Activated T-cell treated with anti-CD3 and anti-CD28 coated beads, Interleukin-2, amount 50 U/mL, for 1 hour (primary cell): ENCODE results near the gene ACOXL.
"Not testable (repeated sequence)": the region's sequence is repeated elsewhere in the genome, so short reads cannot be mapped to it uniquely, and the experiment has no call there.

Experiments
- DNase-seq: peaks from one replicate; pipeline ENCODE4 v3.0.0-alpha.2; 2020

The ACOXL gene

DNA sequence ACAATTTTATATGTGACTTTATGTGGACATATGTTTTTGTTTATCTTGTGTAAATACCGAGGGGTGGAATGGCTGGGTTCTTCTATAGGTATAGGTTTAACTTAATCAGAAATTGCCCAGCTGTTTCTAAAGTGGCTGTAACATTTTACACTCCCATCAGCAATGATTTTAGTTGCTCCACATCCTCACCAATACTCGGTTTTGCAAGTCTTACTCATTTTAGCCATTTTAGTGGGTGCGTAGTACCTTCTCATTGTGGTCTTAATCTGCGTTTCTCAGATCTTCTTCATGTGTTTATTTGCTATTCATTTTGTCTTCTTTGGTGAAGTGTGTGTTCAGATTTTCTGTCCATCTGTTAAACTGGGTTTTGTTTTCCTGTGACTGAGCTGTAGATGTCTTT lies 292.9 kb downstream of the ACOXL start:
- no peak for DNase-seq

DNA sequence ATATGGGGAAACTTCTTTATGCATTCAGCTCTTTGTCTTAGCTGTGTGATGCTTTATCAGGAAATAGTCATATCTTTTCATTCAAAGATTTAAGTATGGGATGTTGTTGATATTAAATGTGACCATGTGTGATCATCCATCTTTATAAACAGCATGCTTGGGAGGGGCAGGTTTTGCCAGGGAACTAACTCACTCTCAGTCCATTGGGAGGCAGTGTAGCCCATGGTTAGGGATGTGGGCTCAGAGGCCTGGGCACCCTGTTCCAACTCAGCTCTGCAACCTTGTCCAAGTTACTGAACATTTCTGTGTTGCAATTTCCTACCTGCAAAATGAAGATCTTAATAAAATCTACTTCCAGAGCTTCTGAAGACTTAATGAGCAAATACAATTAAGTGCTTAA lies 296.3 kb downstream of the ACOXL start:
- no peak for DNase-seq

DNA sequence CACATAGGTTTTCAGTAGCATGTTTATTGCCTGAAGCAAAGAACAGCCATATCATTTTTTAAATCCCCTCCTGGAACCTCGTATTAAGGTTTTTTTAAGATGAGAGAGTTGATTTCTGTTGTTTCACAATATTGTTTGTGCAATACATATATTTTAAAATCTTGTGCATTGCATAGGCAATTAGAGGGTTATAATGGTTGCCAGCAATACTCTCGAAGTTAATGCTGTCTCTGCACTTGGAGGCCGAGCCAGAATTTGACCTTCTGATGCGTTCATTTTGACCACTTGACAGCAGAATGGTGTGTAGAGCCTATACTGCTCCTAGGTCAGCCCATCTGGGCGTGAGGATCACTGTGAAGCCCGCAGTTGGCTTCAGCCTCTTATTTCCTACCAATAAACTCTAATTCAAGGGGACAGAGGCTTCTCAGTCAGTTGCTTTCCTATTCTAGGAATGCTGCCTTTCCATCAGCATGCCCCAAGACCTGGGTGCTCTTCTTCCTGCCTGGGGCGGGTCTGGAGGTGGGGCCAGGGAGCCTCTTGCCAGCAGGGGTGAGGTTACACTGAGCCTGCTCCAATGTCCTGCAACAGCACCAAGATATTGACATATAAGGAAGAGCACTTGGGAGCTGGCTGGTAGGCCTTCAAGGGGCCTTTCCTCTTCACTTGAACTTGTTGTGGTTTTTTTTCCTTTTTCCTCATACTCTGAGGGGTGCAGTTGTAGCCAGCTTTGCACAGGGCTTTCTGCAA lies 297.0 kb downstream of the ACOXL start:
- no peak for DNase-seq

DNA sequence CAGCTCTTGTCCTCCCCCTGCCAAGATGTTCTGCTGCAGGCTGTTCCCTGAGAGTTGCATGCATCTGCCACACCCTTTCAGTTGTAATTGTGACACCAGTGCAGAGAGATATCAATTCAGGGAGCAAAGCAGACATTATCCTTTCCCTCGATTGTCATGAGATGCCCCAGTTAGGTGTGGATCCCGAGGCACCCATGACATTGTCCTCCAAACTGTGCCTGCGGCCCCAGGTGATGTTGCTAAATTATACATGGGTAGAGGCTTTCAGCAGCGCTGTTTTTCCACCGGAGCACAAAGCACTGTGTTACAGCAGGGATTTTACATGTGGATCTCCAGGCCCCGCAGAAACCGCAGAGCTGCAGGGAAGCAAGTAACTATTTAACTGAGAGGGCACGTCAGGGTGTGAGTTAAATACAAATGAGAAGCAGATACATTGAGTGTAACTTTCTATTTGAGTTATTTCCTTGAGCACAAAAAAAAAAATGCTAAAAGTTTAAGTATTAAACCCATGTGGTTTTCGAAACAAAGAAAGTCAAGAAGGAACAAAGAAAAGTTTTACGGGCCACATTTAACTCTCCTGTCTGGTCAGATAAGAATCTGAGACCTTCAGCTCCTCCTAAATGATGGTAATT lies 298.0 kb downstream of the ACOXL start:
- no peak for DNase-seq

DNA sequence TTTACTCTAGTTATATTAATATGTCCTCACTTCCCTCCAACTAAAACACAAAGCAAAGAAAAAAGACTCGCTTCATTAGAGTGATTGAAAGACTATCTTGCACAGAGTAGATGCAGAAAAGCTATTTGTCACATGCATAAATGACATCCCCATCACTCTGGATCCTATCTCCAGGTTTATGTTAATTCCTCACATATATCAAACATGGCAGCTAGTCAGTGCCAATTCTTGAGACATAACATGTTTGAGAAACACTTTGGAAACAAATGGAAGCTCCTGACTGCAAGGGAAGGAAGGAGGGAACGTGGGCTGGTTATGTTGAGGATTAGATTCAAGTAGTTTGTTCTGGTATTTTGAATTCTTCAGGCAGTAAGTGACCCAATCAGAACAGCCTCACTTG lies 298.6 kb downstream of the ACOXL start:
- no peak for DNase-seq

DNA sequence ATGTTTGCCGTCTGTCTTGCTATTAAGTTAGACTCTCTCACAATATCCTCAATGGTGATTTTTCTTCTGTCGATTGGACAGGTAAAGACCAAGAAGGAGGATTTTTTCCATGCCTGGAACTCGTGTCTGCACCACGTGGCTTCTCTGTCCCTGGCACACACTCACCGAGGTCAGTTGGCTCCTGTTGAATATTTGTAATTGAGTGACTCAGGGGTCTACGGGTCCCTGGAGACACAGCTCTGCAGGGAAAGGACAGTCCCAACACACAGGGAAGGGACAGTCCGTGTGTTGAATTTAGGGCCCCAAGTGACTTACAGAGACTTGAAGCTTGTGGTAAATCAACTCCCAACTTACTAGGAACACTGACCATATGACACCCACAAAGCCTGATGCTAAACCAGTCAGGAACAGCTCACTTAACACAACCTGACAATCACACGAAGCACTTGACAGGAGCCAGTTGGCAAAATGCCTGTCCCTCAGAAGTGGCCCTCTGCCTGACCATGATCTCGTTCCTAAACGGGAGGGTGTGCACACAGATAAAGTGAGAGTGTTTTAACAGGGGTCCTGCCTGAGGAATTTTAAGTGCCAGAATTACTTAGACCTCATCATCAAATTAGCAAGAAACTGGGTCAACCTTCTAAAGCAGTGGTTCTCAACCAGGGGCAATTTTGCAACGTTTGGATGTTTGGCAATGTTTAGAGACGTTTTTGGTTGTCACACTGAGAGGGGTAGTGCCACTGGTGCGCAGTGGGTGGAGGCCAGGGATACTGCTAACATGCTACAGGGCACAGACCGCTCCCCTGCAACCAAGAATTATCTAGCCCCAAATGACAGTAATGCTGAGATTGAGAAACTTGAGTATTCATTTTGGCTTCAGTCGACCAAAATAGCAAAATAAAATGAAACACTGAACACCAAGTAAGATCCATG lies 299.4 kb downstream of the ACOXL start:
- no peak for DNase-seq

DNA sequence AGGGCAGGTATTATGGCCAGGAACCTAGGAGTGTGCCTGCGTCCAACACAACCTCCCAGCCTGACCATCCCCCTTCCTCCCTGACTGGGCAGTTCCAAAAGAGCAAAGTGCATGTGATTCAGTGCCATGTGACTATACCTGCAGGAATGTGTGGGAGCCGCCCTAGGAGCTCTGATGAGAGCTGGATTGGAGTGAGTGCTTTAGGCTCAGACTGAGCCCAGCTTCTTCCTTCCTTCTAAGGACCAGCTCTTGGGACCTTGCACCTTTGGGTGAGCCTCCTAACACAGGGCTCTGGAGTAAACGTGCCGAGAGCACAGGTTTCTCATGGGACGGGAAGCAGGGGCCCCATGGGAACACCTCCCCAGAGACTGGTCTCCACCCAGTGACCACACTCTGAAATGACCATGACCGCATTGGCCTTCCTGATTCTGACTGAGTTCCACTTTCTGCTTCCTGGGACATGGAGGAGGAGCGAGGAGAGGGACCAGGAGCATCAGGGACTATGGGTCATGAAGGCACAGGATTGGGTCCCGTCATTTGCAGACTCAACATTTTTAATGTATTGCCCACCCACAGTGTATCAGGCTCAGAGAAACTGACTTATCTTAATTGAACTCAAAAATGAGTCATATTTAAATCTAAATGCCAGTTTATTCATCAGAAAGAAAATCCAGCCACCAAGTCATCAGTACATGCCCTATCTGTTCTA lies 300.5 kb downstream of the ACOXL start:
- no peak for DNase-seq

DNA sequence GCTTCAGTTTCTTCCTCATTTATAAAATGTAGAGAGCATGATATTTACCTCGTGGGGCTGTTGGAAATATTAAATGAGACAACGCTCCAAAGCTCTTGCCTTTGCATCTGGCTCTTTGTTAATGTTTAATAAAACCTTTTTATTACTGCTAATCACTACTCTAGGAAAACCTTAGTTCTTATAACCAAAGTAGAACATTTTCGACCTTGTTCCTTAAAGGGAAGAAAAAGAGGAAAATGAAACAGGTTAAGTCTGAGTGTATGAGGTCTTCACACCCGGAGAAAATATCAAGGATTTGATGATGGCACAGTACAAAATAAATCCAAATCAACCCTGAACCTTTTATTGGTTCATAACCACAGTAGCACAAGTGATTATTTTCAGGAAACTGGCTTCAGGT lies 301.8 kb downstream of the ACOXL start:
- no peak for DNase-seq

DNA sequence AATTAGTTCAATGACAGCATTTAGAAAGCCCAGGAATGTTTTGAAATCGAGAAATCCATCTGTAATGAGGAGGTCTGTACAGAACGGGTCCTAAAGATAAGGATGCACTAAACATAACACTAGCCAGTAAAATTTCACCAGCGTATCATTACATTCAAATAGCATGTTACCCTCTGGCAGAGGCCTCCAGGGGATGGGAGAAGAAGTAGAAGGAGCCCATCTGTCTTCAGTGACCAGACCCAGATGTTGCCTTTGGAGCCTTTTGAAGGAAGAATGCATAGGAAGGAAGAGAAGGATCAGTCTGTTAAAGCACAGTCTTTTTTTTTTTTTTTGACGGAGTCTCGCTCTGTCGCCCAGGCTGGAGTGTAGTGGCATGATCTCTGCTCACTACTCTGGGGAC lies 302.2 kb downstream of the ACOXL start:
- no peak for DNase-seq

DNA sequence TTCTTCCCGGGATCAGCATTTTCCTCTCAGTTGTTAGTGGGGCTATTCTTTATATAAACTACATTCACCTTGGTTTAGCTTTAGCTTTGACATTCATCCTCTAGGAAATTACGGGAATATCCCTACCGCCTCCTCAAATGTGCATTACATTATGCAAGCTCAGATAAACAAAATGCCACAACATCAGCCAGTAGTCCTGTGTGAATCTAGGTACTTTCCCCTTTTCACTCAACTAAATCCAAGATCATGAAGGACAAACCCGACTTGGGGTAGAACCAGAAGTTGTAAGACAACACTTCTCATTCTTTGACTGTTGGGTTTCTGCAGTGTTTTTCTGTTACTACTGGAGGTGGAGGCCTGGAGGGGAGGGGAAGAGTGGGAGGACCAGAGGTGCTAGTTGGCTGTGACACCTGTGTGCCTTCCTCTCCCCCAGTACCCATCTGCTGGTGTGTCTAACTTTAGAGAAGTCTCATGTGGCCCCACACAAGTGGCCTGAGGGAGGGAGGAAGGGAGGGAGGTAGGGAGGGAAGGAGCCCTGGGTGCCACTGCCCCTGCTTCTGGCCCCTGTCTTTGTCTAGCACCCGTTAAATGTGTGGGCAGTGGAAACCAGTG lies 303.6 kb downstream of the ACOXL start:
- DNase-seq: no peak

DNA sequence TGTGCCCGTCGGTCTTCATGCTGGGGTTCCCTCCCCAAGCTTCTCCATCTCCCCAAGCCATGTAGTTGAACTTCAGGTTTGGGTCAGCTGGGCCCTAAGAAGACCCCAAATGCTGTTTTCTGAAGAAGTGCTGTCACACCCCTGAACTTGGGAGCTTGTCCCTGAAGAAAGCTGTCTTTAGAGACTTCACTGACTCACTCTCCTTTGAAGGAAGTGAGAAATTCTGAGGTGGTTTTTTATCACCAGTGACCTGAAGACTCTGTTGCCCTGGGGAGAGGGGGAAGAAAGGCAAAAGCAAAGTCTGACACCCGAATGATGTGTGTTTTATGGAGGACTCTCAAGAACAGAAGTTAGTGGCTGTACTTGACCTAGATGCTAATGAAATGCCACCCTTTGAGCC lies 304.8 kb downstream of the ACOXL start:
- no peak for DNase-seq

DNA sequence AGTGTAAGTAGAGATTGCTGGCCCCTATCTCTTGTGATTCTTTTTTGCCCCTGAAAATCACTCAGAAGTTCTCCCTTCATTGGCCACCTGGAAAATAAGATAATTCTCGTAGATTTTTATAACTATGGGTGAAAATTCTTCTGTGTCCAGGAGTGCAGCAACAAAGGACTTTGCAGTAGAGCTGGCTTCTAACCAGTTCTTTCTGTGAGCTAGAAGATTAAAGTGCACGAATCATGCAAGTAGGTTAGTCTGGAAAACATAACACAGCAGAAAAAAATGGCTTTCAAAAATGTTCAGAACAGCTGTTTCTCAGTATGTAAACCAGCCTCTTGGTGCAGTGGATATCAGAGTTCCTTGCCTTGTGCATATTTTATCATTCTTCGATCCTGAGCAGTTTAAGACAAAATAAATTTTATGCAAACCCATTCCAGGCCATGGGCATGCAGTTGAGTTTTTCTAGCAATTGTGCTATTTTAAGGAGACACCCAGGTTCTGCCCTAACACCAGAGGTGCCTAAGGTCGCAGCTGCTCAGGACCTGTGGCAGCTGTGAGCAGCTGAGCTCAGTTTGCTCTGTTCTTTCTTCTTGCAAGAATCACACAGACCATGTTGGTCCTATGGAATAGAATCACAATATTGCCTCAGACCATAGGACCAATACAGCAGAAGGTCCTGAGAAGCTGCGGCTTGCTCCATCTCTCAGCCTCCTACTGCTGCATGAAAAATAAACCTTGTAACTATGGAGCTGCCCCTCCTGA lies 307.4 kb downstream of the ACOXL start:
- no peak for DNase-seq

DNA sequence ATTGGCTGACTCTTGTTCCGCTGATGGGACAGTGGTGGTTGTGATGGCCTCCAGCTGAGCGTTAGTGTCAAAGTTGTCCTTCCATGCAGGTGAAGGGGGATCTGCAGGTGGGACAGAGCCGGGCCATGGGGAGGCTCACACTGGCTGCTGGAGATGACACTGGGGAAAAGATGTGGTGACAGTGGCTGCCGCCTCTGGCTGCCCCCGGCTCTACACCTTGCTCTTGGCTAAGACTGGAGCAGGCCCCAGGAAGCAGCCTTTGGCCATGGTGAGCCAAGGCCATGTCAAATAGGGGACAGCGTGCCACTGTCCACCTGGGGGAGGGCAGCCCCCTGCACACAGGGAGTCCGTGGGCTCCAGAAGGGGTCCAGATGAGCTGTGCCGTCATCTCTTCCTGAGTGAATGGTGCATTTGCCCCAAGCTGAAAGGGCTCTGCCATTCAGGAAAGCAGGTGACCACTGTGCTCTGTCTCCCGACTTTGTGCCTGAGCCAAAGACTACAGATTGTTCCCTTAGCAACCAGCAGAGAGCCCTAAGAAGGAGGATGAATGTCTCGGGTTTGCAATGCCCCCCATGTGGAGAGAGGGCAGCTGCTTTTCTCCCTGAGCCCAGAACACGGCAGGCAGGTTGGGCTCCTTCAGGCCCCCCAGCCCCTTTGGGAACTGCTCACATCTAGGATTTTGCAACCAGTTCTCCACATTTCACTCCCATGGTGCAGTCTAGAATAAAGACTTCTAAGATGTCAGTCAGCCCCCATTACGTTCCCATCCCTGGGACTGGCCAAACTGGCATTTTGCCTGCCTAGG lies 309.2 kb downstream of the ACOXL start:
- no peak for DNase-seq

DNA sequence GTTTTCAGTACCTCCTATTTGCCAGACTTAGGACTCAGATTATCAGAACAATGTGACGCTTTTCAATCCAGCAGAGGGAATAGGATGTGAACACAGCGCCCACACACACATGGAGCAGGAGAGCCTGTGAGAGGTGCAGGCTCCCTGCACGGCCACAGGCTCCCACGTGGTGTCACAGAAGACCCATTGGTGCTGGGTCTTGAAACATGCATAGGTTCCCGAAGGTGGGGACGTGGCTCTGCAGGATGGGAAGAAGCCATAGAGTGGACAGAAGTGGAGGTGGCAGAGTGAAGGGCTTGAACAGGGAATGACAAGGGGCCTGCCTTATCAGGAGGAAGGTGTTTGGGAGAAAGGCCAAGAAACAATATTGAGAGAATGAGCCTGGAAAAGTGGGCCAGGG lies 309.9 kb downstream of the ACOXL start:
- no peak for DNase-seq

DNA sequence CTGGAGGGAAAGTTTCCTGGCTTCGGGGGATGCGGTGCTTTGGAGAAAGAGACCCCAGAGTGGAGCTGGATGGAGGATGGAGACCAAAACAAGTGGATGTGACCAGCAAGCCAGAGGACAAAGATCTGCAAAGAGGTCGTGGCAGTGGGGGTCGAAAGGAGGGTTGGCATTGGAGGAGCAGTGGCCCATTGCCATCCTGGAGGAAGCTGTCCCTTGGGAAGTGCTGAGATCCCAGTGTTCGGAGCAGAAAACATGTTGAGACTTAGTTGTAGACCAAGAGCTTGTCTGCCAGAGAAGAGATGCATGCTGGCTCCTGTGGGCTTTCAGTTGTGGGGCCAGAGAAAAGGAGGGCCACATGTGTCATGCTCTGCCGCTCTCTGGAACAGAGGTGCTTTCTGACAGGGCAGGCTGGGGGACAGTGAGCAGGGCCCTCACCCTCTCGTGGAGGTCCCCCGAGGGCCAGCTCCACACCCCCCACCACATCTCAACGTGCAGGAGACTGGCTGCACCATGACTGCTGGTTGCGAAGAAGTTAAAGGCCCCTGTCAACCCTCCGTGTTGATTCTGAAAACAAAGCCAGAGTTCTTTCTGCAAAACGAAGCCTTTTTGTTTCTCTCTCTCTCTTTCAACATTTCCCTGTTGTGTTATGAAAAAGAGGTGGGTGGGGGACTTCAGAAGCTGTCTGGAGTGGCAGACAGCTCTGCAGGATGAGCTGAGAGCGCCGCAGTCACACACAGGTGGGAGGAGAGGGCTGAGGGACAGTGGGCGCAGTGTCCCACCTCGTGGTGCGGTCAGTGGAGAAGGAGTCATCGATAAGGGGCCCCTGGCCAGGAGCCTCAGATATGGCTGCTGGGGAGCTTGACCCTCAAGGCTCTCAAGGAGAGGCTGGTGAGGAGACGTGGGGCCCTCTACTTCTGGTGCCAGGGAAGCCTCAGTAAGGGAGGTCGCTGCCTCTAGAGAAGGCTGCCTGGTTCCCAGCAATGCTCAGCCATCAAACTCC lies 310.7 kb downstream of the ACOXL start:
- no peak for DNase-seq

DNA sequence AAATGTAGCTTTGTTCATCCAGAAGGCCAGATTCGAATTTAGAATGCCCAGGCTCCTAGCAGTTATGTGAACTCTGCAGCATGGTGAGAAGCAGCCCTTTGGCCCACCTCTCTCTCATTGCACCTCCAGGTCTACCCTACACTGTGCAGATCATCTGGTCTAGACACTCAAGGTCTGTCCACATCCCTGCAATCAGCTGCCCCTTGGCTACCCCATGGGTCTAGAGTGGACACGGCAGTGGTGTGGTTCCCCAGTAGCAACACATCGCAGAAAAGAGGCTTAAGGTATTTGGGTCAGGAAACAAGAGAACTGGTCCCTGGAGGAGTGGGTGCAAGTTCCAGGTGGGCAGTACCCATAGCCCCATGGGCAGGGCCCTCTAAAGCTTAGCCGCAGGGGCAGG lies 311.7 kb downstream of the ACOXL start:
- DNase-seq: no peak

DNA sequence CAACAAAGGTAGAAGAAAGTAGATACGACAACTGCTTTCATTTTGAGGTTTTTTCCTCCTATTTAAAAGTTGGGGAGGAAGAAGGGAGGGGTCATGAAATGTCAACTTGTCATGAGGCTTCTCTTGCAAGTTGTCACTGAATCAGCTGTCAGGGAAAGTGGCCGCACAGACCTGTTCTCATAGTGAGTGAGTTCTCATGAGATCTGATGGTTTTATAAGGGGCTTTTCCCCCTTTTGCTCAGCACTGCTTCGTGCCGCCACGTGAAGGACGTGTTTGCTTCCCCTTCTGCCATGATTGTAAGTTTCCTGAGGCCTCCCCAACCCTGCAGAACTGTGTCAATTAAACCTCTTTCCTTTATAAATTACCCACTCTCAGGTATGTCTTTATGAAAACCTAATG lies 312.9 kb downstream of the ACOXL start:
- DNase-seq: not testable (repeated sequence)

DNA sequence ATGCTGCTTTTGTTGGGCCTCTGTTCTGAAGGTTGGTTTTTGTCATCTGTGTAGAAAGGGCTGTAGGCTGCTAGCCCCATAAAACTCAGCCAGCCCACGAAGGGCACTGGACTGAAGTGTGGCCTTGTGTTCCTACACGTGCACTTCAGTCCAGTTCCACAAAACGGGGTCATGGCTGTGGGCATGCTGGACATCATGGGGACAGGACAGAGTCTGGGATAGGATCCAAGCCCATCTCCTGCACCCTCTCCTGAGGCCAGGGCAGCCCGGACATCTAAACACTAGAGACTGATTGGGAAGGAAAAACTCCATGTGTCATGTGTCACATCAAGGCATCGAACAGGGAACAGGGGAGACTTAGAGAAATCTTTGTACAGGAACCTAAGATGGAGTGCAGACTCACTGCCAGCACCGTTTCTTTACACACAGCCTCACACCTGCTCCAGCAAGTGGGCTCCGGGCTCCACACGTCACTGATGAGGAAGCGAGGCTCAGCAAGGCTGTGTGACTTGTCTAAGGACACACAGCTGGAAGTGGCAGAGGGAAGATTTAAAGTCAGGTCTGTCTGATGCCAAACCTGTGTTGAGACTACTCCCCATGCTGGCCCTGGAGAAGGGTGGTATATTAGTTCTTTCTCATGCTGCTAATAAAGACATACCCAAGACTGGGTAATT lies 313.5 kb downstream of the ACOXL start:
- no peak for DNase-seq

DNA sequence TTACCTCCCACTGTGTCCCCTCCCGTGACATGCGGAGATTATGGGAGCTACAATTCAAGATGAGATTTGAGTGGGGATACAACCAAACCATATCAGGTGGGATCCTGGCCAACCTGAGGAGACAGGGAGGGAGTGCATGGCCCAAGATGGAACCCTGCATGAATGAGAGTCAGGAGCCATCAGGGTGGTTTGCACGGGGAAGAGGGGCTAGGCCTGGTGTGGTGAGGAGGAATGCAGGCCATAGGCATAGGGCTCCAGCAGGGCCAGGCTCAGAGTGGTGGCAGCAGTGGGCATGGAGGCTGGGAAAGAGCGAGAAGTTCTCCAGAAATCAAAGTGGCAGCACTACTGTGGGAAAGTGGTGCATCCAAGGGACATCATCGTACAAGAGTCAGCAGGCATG lies 314.3 kb downstream of the ACOXL start:
- DNase-seq: no peak
